Body of pancreas (tissue), 4 donors: ENCODE data around the gene ESYT2.

Source experiments
- POLR2A ChIP-seq, 3 donors: fragments of 450-650 bp; IDR thresholded peaks; one replicate each; pipeline ENCODE4 v1.6.1; 2016; ENCODE audit warnings: antibody characterized with exemption in 3 of 3, mild to moderate bottlenecking in 2 of 3
- TF ChIP-seq, protein P1 (sequence below), 7 experiments: fragments of 450-650 bp in 4 of 7; fragments of 200-600 bp in 3 of 7; sonication (generic) in 3 of 7; IDR thresholded peaks; one replicate each; pipeline ENCODE4 v1.5.1; 2016 to 2019; ENCODE audit warnings: antibody characterized with exemption in 7 of 7

DNA sequence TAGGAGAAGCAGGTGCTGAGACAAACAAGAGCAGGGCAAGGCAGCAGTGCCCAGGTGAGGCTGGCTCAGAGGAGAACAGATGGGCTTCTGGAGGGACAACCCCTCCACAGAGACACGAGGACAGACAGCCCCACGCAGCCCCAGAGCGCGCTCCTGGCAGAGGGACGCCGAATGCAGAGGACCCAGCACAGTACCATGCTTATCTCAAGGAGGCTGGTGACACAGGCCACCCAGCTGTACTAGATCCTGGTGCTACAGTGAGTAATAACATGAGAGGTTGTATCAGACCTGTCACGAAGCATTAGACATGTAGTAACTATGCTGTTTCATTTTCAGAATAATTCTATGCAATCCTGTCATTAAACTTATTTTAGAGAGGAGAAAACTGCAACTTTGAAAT, 64.3 kb downstream of the ESYT2 start:
- TF ChIP-seq, protein P1, sequence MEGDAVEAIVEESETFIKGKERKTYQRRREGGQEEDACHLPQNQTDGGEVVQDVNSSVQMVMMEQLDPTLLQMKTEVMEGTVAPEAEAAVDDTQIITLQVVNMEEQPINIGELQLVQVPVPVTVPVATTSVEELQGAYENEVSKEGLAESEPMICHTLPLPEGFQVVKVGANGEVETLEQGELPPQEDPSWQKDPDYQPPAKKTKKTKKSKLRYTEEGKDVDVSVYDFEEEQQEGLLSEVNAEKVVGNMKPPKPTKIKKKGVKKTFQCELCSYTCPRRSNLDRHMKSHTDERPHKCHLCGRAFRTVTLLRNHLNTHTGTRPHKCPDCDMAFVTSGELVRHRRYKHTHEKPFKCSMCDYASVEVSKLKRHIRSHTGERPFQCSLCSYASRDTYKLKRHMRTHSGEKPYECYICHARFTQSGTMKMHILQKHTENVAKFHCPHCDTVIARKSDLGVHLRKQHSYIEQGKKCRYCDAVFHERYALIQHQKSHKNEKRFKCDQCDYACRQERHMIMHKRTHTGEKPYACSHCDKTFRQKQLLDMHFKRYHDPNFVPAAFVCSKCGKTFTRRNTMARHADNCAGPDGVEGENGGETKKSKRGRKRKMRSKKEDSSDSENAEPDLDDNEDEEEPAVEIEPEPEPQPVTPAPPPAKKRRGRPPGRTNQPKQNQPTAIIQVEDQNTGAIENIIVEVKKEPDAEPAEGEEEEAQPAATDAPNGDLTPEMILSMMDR (IDR thresholded peaks at IDR 0.05) = no peak
- TF ChIP-seq POLR2A (IDR thresholded peaks at IDR 0.05) = no peak
